HEK293T (cell line): ENCODE results near the gene AEBP2.

ENCODE experiments used
- CTCF ChIA-PET: fragments of 350-600 bp; formaldehyde crosslinking; extraction: SDS; loops from one replicate; lab custom pipeline; 2021; ENCODE audit warnings: antibody characterized with exemption, inconsistent platforms; lab: Yijun Ruan, JAX
- POLR2A ChIA-PET: fragments of 350-600 bp; formaldehyde crosslinking; extraction: SDS; loops from one replicate; lab custom pipeline; 2020; ENCODE audit warnings: antibody characterized with exemption, inconsistent platforms; lab: Yijun Ruan, JAX
- DNase-seq: peaks from one replicate; pipeline ENCODE4 v3.0.0; 2012; ENCODE audit warnings: mixed read lengths; ENCODE audit errors: extremely low spot score
- ARNT ChIP-seq: fragments of 450-650 bp; IDR thresholded peaks from 2 replicates; pipeline ENCODE4 v1.6.1; 2017; ENCODE audit warnings: mild to moderate bottlenecking
- BHLHE40 ChIP-seq: fragments of 450-650 bp; IDR thresholded peaks from 2 replicates; pipeline ENCODE4 v1.6.1; 2016; ENCODE audit warnings: mild to moderate bottlenecking, moderate library complexity, borderline replicate concordance
- CTBP1 ChIP-seq: fragments of 450-650 bp; IDR thresholded peaks from 2 replicates; pipeline ENCODE4 v1.6.1; 2016; ENCODE audit warnings: borderline replicate concordance
- ELF4 ChIP-seq: fragments of 450-650 bp; IDR thresholded peaks from 2 replicates; pipeline ENCODE4 v1.6.1; 2017; ENCODE audit warnings: antibody characterized with exemption
- FOXA1 ChIP-seq: fragments of 450-650 bp; IDR thresholded peaks from 2 replicates; pipeline ENCODE4 v1.6.1; 2016; ENCODE audit warnings: mild to moderate bottlenecking
- FOXK2 ChIP-seq: fragments of 450-650 bp; IDR thresholded peaks from 2 replicates; pipeline ENCODE4 v1.6.1; 2016; ENCODE audit warnings: mild to moderate bottlenecking
- FOXM1 ChIP-seq: fragments of 450-650 bp; IDR thresholded peaks from 2 replicates; pipeline ENCODE4 v1.6.1; 2017; ENCODE audit warnings: mild to moderate bottlenecking, borderline replicate concordance
- HDGF ChIP-seq: fragments of 450-650 bp; IDR thresholded peaks from 2 replicates; pipeline ENCODE4 v1.6.1; 2017; ENCODE audit warnings: antibody characterized with exemption, borderline replicate concordance
- L3MBTL2 ChIP-seq: fragments of 450-650 bp; conservative IDR thresholded peaks from 2 replicates; pipeline ENCODE4 v1.6.1; 2016; ENCODE audit warnings: mild to moderate bottlenecking
- LEF1 ChIP-seq: fragments of 450-650 bp; IDR thresholded peaks from 2 replicates; pipeline ENCODE4 v1.6.1; 2017; ENCODE audit warnings: mild to moderate bottlenecking, borderline replicate concordance
- NFRKB ChIP-seq: fragments of 450-650 bp; IDR thresholded peaks from 2 replicates; pipeline ENCODE4 v1.6.1; 2016; ENCODE audit warnings: mild to moderate bottlenecking, moderate library complexity
- PKNOX1 ChIP-seq: fragments of 450-650 bp; IDR thresholded peaks from 2 replicates; pipeline ENCODE4 v1.6.1; 2016
- SP1 ChIP-seq: fragments of 450-650 bp; IDR thresholded peaks from 2 replicates; pipeline ENCODE4 v1.6.1; 2017
- SUZ12 ChIP-seq: fragments of 450-650 bp; IDR thresholded peaks from 2 replicates; pipeline ENCODE4 v1.6.1; 2016; ENCODE audit warnings: mild to moderate bottlenecking
- TARDBP ChIP-seq: fragments of 450-650 bp; IDR thresholded peaks from 2 replicates; pipeline ENCODE4 v1.6.1; 2016
- ZNF384 ChIP-seq: fragments of 450-650 bp; IDR thresholded peaks from 2 replicates; pipeline ENCODE4 v1.6.1; 2016

AEBP2 gene

GRCh38 chr12:19449814-19450213, 10.5 kb downstream of the AEBP2 start:
- TF ChIP-seq ELF4 (no peak), ZNF384 (no peak), NFRKB (no peak), FOXK2 (no peak), SUZ12 (no peak)
- ChIA-PET CTCF (no interaction called here), POLR2A (no interaction called here)
- no peak for DNase-seq

- TF ChIP-seq FOXK2 (no peak), PKNOX1 (no peak), ELF4 (no peak), CTBP1 (no peak), ARNT (no peak), FOXA1 (no peak), ZNF384 (no peak), SUZ12 (no peak), BHLHE40 (no peak), LEF1 (no peak), L3MBTL2 (no peak), FOXM1 (no peak), NFRKB (no peak), TARDBP (no peak), SP1 (no peak), HDGF (no peak)
- ChIA-PET POLR2A (no interaction called here), CTCF (no interaction called here)
- no peak for DNase-seq
These were observed 11.1 kb downstream of the AEBP2 start for GRCh38 chr12:19450362-19450761.

- no peak for DNase-seq
- ChIA-PET POLR2A (no interaction called here), CTCF (no interaction called here)
- TF ChIP-seq ZNF384 (no peak), BHLHE40 (no peak), LEF1 (no peak), HDGF (no peak), L3MBTL2 (no peak), ARNT (no peak), ELF4 (no peak), FOXM1 (no peak), SP1 (no peak), CTBP1 (no peak)
These were observed 11.9 kb downstream of the AEBP2 start for GRCh38 chr12:19451196-19451595.

- ChIA-PET POLR2A (no interaction called here), CTCF (no interaction called here)
- TF ChIP-seq CTBP1 (no peak), HDGF (no peak), ARNT (no peak), LEF1 (no peak), FOXA1 (no peak), NFRKB (no peak), PKNOX1 (no peak), FOXM1 (no peak), TARDBP (no peak), ELF4 (no peak), SUZ12 (no peak), FOXK2 (no peak), ZNF384 (no peak), SP1 (no peak), BHLHE40 (no peak), L3MBTL2 (no peak)
- no peak for DNase-seq
These were observed 14.7 kb downstream of the AEBP2 start for GRCh38 chr12:19453961-19454360.

GRCh38 chr12:19454837-19455236, 15.5 kb downstream of the AEBP2 start:
- ChIA-PET CTCF (no interaction called here), POLR2A (no interaction called here)

GRCh38 chr12:19456176-19456575, 16.9 kb downstream of the AEBP2 start:
- no peak for DNase-seq
- CTCF ChIA-PET = no interaction called here
- TF ChIP-seq FOXA1 = no peak
- no peak for TF ChIP-seq FOXM1
- TF ChIP-seq HDGF = no peak
- TF ChIP-seq CTBP1 = no peak
- no peak for TF ChIP-seq L3MBTL2
- no peak for TF ChIP-seq ARNT
- no peak for TF ChIP-seq LEF1
- no peak for TF ChIP-seq FOXK2
- no peak for TF ChIP-seq NFRKB
- no peak for TF ChIP-seq SUZ12
- no peak for TF ChIP-seq TARDBP
- TF ChIP-seq BHLHE40 = no peak
- POLR2A ChIA-PET = no interaction called here

More at GRCh38 chr12:19454837-19455236, 15.5 kb downstream of the AEBP2 start:
- no peak for DNase-seq
- TF ChIP-seq FOXM1 (no peak), ARNT (no peak), SUZ12 (no peak), ELF4 (no peak), HDGF (no peak), PKNOX1 (no peak)

- DNase-seq = no peak
- CTCF ChIA-PET = no interaction called here
- POLR2A ChIA-PET = interaction anchor here (1.2 kb wide), 1 partner anchor 17 kb away, joined by 5 read pairs; the partner anchor contains the start of gene AEBP2
- TF ChIP-seq ARNT (no peak), CTBP1 (no peak), ELF4 (no peak), SP1 (no peak), L3MBTL2 (no peak), NFRKB (no peak)
These were observed 18.3 kb downstream of the AEBP2 start for GRCh38 chr12:19457561-19457960.
